BLaER1 (cell line): ENCODE measurements around the gene FAM131C.

Experiments
- H3K27ac ChIP-seq: shearing (Covaris generic); formaldehyde crosslinking; 2 replicates; pipeline ENCODE4 v1.8.1; 2022
- H3K27me3 ChIP-seq: shearing (Covaris generic); formaldehyde crosslinking; 2 replicates; pipeline ENCODE4 v1.8.1; 2022
- H3K36me3 ChIP-seq: shearing (Covaris generic); formaldehyde crosslinking; 2 replicates; pipeline ENCODE4 v1.8.1; 2022
- H3K4me1 ChIP-seq: shearing (Covaris generic); formaldehyde crosslinking; 2 replicates; pipeline ENCODE4 v1.8.1; 2022
- H3K4me2 ChIP-seq: shearing (Covaris generic); formaldehyde crosslinking; 2 replicates; pipeline ENCODE4 v1.8.1; 2022
- H3K4me3 ChIP-seq: shearing (Covaris generic); formaldehyde crosslinking; 2 replicates; pipeline ENCODE4 v1.8.1; 2022
- H3K9ac ChIP-seq: shearing (Covaris generic); formaldehyde crosslinking; 2 replicates; pipeline ENCODE4 v1.8.1; 2022
- H3K9me3 ChIP-seq: shearing (Covaris generic); formaldehyde crosslinking; 2 replicates; pipeline ENCODE4 v1.8.1; 2022
- H4K20me1 ChIP-seq: shearing (Covaris generic); formaldehyde crosslinking; 2 replicates; pipeline ENCODE4 v1.8.1; 2022
- Cebpa-rat ChIP-seq: shearing (Covaris generic); IDR thresholded peaks from 2 replicates; pipeline ENCODE4 v1.8.1; 2022

The FAM131C gene

DNA sequence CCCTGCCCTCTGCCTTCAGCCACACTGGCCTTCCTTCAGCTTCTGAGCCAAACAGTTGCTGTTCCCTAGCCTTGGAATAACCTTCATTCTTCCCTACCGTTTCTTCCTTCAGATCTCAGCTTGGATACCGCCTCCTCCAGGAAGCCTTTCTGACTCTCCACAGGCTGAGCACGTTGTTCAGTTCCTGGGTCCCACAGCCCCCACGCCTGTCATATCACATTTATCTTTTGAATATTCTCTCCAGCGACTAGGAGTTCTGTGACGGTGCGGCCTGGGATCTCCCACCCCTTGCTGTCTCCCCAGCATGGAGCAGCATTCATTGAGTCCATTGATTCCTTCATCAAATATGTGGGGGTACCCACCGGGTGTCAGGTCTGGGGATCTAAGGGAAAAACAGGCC, 43.2 kb upstream of the FAM131C start:
- Histone ChIP-seq H3K27me3 (peaks cover 61% of the 10 kb centered on the region), H3K4me3 (no peak overlapping the region), H3K9me3 (no peaks in the 10 kb centered on the region), H3K4me1 (no peaks in the 10 kb centered on the region), H4K20me1 (peaks cover 28% of the 10 kb centered on the region; the same call in 1 of the 2 replicates), H3K4me2 (no peak overlapping the region), H3K36me3 (no peaks in the 10 kb centered on the region), H3K9ac (no peak overlapping the region), H3K27ac (no peak overlapping the region)
- TF ChIP-seq Cebpa-rat = no peak

DNA sequence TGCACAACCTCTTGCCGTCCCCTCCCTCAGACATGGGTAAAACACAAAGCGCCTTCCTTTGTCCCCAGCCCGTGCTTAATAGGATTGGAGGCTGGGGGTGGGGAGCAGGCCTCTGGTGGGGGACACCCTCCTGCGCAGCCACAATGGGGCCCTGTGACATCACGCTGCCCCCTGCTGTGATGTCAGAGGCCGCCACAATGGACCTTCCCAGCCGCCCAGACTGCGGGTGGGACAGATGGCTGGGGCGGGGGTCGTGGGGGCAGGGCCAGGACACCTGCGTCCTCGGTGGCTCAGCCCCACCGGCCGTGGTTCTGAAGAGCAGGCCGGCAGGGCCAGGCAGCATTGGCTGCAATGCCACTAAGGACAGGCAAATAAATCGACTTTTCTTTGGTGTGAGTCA, 42.6 kb upstream of the FAM131C start:
- Histone ChIP-seq H3K4me1 (no peaks in the 10 kb centered on the region), H3K27ac (no peak overlapping the region), H3K9ac (no peak overlapping the region)

DNA sequence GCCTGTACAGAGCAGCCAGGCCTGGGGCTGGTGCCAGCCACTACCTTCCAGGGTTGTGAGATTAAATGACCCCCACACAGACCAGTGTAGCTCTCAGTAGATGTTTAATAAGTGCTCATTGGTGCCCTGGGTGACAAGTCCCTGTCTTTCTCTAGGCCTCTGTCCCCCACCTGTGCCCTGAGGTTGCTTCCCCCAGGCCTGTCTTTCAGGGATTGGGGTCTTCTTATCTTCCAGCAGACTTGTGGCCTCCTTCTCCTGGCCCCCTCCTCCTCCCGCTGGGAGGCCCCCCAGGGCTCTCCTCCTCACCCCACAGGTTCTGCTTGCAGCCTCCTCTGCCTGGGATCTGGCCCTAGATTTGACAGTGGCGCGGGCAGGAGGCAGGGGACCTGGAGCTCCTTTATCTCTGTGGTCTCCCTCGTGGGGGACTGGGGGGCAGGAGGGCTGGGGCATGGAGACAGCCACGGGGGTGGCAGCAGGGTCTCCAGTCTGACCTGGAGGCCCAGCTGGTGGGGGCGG, 42.1 kb upstream of the FAM131C start:
- Histone ChIP-seq H4K20me1 (peaks cover 23% of the 10 kb centered on the region; the same call in 1 of the 2 replicates), H3K4me2 (no peak overlapping the region), H3K9me3 (no peaks in the 10 kb centered on the region), H3K4me1 (no peaks in the 10 kb centered on the region), H3K27ac (no peak overlapping the region), H3K27me3 (peaks cover 56% of the 10 kb centered on the region), H3K4me3 (no peak overlapping the region), H3K9ac (no peak overlapping the region), H3K36me3 (no peaks in the 10 kb centered on the region)
- TF ChIP-seq Cebpa-rat = no peak

More for the DNA sequence above, 42.6 kb upstream of the FAM131C start:
- Histone ChIP-seq H3K9me3 (no peaks in the 10 kb centered on the region), H3K4me2 (no peak overlapping the region), H4K20me1 (peaks cover 23% of the 10 kb centered on the region; the same call in 1 of the 2 replicates), H3K27me3 (peaks cover 59% of the 10 kb centered on the region), H3K4me3 (no peak overlapping the region), H3K36me3 (no peaks in the 10 kb centered on the region)
- TF ChIP-seq Cebpa-rat = no peak

DNA sequence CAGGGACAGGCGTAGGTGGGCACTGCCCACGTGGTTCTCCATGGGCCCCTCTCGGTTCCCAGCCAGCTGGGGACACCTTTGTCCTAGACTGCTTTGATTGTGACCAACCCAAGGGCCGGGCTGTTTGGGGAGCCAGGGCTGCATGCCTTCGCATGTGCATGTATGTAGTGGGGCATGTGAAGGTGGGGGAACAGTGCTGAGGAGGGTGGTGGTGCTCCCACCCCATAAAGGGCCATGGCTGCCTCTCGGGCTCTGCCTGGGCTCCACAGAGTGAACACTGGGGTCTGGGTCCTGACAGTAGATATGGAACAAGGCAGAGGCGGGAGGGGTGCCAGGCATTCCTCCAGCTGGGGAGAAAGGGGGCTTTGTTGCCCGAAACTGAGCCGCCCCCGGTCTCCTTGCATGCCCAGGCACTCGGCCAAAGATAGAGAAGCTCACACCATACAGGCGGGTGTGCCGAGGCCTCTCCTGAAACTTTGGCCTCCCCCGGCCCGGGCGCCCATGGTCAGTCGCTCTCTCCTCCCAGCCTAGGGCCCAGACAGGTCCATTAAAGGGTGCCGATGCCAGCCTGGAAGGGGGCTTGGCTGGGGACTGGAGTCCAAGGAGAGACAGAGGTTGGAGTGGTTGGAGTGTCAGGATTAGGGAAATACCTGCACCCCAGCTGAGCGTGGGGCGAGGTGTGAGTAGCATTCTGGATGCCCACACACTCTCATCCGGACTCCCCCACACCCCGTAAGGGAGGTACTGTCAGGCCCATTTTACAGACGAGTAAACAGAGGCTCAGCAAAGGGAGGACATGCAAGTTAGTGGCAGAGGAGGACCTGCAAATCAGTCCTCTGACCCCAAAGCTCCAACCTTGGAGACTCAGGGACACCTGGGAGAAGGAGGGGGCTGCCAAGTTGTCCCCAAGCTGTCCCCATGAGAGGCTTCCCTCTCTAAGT, 41.3 kb upstream of the FAM131C start:
- TF ChIP-seq Cebpa-rat = no peak
- no peak overlapping the region for H3K9ac ChIP-seq

DNA sequence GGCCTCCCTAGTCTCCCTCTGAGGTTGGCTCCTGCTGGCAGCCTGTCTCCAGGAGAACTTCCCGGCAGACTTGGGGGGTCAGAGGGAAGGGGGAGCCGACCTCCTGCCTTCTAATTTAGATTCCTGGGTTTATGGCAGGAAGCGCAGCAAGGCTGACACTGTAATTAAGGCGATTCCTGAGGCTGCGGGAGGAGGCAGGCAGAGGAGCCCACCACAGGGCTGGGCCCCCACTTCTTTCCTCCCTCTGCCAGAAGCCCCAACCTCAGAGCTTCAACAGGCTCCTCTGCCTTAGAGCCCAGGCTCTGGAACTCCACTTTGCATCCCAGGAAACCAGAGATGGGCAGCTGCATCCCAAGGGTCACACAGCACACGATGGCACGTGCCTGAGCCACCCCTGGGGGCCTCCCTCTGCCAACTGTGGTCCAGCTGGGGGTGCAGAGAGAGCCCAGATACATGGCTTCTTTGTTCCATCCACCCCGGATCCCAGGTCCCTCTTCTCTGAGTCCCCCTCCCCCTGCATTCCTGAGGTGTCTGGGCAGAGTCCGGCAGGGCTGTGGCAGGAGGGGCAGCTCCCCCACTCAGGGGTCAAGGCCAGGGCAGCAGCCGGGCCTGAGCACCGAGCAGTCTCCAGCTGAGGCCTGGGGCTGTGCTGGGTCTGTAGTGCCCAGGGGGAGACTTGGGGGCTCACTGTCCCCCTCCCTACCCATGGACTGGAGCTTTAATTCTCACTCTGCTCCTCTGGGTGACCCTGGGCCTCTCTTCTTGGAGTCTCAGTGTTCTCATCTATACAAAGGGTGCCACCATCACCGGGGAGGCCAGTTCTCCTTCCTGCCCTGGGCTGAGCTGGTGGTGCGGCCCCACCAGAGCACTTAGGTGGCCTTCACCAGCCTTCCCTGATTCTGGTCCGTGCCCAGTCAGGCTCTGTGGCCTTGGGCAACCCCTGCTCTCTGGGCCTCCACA, 39.4 kb upstream of the FAM131C start:
- H3K36me3 ChIP-seq = no peaks in the 10 kb centered on the region
- TF ChIP-seq Cebpa-rat = no peak
- no peak overlapping the region for H3K27ac ChIP-seq
- H3K4me3 ChIP-seq = no peak overlapping the region
- no peak overlapping the region for H3K9ac ChIP-seq
- H3K9me3 ChIP-seq = peaks cover 20% of the 10 kb centered on the region
- no peak overlapping the region for H3K4me2 ChIP-seq
- peaks cover 30% of the 10 kb centered on the region for H3K27me3 ChIP-seq
- peaks cover 5% of the 10 kb centered on the region; the same call in 1 of the 2 replicates for H4K20me1 ChIP-seq
- no peaks in the 10 kb centered on the region for H3K4me1 ChIP-seq

More for the DNA sequence above, 41.3 kb upstream of the FAM131C start:
- H3K4me3 ChIP-seq = no peak overlapping the region
- no peaks in the 10 kb centered on the region for H3K4me1 ChIP-seq
- no peak overlapping the region for H3K27ac ChIP-seq
- peaks cover 49% of the 10 kb centered on the region for H3K27me3 ChIP-seq
- H3K4me2 ChIP-seq = no peak overlapping the region
- H4K20me1 ChIP-seq = peaks cover 17% of the 10 kb centered on the region; the same call in 1 of the 2 replicates
- no peaks in the 10 kb centered on the region for H3K36me3 ChIP-seq
- 0 out of 2 replicates have a peak, but pooled peaks cover under 1% of the 10 kb centered on the region for H3K9me3 ChIP-seq

DNA sequence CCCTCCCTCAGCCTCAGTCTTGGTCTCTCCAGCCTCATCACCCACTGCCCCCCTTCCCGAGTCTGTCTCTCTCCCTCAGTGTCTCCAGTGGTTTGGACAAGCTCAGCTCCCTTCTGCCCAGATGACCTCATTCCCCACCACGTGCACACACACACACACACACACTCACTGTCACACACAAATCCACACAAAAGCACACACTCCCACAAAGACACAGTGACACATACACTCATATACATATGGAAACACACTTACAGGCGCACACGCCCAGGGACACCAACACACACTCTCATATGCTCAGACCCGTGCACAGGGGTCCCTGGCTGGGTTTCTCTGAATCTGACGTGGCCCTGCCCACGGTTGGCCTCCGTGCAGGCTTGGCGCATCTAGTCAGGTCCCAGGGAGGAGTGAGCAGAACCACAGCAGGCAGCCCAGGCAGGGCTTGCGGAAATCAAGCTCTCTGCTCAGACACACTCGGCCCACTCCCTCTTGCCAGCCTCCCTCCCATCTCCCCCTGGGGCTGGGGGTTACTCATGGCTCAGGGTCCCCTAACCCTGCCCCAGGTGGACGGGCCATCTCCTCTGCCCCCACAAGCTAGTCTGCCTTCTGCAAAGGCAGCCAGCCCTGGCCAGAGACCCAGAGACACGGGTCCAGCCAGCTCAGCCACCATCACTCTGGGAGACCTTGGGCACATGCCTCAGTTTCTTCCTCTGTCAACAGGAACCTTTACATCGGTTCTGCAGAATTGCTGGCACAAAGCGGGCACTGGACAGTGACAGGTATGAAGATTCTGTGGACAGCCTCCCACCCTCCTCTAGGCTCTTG, 38.5 kb upstream of the FAM131C start:
- peaks cover 5% of the 10 kb centered on the region; the same call in 1 of the 2 replicates for H4K20me1 ChIP-seq
- H3K4me1 ChIP-seq = no peaks in the 10 kb centered on the region
- no peaks in the 10 kb centered on the region for H3K36me3 ChIP-seq
- peaks cover 21% of the 10 kb centered on the region; the same call in 1 of the 2 replicates for H3K27me3 ChIP-seq
- no peak overlapping the region for H3K9ac ChIP-seq
- TF ChIP-seq Cebpa-rat = no peak
- H3K4me3 ChIP-seq = no peak overlapping the region
- H3K27ac ChIP-seq = no peak overlapping the region
- peaks cover 29% of the 10 kb centered on the region for H3K9me3 ChIP-seq
- H3K4me2 ChIP-seq = no peak overlapping the region

DNA sequence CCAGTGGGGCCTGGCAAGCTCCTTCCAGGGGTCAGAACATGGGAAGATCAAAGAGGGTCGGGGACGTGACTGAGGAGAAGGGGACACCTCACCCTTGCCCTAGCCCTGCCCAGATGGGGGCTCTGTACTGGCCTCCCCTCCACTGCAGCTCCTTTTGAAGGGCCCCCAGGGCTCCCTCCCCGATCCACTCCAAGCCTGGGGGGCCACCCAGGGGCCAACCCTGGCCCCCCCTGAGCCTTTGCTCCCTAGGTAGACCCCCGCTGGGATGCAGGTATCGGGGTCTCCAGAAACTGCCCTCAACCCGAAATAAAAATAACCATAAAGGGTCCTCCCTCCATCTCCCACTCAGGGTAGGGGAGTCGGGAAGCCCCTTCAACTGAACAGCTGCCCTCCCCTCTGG, 37.4 kb upstream of the FAM131C start:
- Histone ChIP-seq H3K4me2 (no peak overlapping the region), H3K4me1 (no peaks in the 10 kb centered on the region), H3K9me3 (peaks cover 29% of the 10 kb centered on the region), H3K4me3 (no peak overlapping the region), H3K27me3 (peaks cover 13% of the 10 kb centered on the region; the same call in 1 of the 2 replicates), H4K20me1 (peaks cover 5% of the 10 kb centered on the region; the same call in 1 of the 2 replicates), H3K27ac (no peak overlapping the region), H3K36me3 (no peaks in the 10 kb centered on the region), H3K9ac (no peak overlapping the region)
- TF ChIP-seq Cebpa-rat = no peak

DNA sequence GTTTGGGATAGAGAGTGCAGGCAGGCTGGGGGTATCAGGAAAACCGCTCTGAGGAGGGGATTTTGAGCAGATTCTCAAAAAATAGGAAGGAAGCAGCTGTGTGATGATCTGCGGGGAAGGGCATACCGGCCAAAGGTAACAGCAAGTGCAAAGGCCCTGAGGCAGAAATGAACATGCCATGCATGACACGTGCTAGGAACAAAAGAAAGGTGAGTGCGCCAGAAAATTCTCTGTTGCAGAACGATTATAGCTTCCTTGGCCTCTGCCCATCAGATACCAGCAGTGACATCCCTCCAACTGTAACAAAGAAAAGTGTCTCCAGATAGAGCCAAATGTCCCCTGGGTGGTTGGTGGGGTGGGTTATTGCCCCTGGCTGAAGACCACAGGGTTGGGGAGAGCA, 37.0 kb upstream of the FAM131C start:
- TF ChIP-seq Cebpa-rat = no peak
- Histone ChIP-seq H3K9me3 (peaks cover 29% of the 10 kb centered on the region), H4K20me1 (peaks cover 2% of the 10 kb centered on the region; the same call in 1 of the 2 replicates)

More for the DNA sequence above, 37.0 kb upstream of the FAM131C start:
- H3K36me3 ChIP-seq = no peaks in the 10 kb centered on the region
- no peak overlapping the region for H3K4me3 ChIP-seq
- peaks cover 13% of the 10 kb centered on the region; the same call in 1 of the 2 replicates for H3K27me3 ChIP-seq
- H3K9ac ChIP-seq = no peak overlapping the region
- H3K27ac ChIP-seq = no peak overlapping the region
- H3K4me2 ChIP-seq = no peak overlapping the region
- no peaks in the 10 kb centered on the region for H3K4me1 ChIP-seq
